Thyroid gland (tissue), 4 donors: ENCODE data around the gene DHDH.

Experiments used
- POLR2A ChIP-seq, 2 donors: fragments of 450-650 bp; IDR thresholded peaks; one replicate each; pipeline ENCODE4 v1.6.1; 2017; ENCODE audit warnings: antibody characterized with exemption in 2 of 2, mild to moderate bottlenecking in 2 of 2, moderate library complexity in 1 of 2
- TF ChIP-seq, protein P1 (sequence below), 6 experiments: fragments of 200-600 bp in 3 of 6; fragments of 450-650 bp in 3 of 6; sonication (generic) in 3 of 6; IDR thresholded peaks; one replicate each; pipeline ENCODE4 v1.5.1; 2016 to 2019; ENCODE audit warnings: antibody characterized with exemption in 6 of 6, mild to moderate bottlenecking in 2 of 6, inconsistent platforms in 1 of 6, moderate library complexity in 1 of 6

DNA sequence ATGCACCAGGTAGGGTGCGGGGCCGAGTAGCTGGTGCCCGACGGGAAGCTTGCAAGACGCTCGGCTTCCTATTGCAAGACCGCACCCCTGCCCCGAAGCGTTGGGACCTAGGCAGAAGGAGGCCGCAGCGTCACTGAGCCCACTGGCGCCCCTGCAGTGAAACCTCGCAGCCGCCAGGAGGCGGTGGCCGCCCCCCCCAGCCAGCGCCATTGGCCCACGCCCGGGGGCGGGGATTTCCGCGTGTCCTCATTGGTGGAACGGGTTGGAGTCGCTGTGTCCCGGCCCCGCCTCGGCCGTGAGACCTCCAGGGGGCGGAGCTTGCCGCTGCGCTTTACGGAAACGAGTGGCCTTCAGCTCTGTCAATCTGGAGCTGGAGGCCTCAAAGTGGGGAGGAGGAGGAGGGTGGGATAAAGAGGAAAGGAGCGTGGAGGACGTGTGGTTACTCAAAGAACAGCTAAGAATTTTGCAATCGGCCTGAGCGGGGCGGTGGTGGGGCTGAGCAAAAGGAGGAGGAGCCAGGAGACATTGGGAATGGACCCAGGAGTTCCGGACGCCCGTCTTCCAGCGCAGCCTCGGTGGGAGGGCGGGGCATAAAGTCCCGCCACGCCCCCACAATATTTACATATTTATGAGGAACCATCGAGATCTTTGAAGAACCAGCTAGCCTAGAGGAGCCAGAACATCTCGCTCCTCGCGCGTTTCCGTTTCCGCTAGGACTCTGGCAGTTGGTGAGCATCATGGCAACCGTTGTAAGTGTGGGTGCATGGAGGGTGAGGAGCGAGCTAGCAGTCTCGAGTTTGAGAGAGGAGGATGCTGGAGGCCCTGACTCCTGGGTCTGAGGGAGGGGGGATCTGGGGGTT, 59.9 kb downstream of the DHDH start, which contains the start of the genes GYS1 and RUVBL2:
- TF ChIP-seq, protein P1, sequence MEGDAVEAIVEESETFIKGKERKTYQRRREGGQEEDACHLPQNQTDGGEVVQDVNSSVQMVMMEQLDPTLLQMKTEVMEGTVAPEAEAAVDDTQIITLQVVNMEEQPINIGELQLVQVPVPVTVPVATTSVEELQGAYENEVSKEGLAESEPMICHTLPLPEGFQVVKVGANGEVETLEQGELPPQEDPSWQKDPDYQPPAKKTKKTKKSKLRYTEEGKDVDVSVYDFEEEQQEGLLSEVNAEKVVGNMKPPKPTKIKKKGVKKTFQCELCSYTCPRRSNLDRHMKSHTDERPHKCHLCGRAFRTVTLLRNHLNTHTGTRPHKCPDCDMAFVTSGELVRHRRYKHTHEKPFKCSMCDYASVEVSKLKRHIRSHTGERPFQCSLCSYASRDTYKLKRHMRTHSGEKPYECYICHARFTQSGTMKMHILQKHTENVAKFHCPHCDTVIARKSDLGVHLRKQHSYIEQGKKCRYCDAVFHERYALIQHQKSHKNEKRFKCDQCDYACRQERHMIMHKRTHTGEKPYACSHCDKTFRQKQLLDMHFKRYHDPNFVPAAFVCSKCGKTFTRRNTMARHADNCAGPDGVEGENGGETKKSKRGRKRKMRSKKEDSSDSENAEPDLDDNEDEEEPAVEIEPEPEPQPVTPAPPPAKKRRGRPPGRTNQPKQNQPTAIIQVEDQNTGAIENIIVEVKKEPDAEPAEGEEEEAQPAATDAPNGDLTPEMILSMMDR (IDR thresholded peaks at IDR 0.05), result peak; percentile 91 to 99 (median 98)
- TF ChIP-seq POLR2A (IDR thresholded peaks at IDR 0.05), result peak; percentile 61 to 96
